Right atrium auricular region (tissue), 2 donors: Measurements from ENCODE around the gene SYAP1. TPM values are rescaled to one million over a fixed set of nuclear protein-coding genes. Genes with fewer than 3 reads are reported as not detected.

ENCODE experiments used
- DNase-seq: peaks from one replicate; pipeline ENCODE4 v3.0.0-alpha.2; 2019; ENCODE audit warnings: low spot score
- H3K27ac ChIP-seq, 2 donors: fragments of 200-600 bp; sonication (generic); 1 replicate in 1 of 2; 2 replicates in 1 of 2; pipeline ENCODE4 v1.5.1; 2016 to 2019
- H3K27me3 ChIP-seq, 2 donors: fragments of 200-600 bp; sonication (generic); one replicate each; pipeline versions ENCODE4 v1.5.1 to v1.6.0; 2017 to 2019
- H3K36me3 ChIP-seq: fragments of 200-600 bp; sonication (generic); one replicate; pipeline ENCODE4 v1.5.1; 2016
- H3K4me1 ChIP-seq, 2 donors: fragments of 200-600 bp; sonication (generic); one replicate each; pipeline versions ENCODE4 v1.5.1 to v1.6.0; 2017 to 2019
- H3K4me3 ChIP-seq, 2 donors: fragments of 200-600 bp; sonication (generic); 1 replicate in 1 of 2; 2 replicates in 1 of 2; pipeline ENCODE4 v1.5.1; 2017 to 2019; ENCODE audit warnings: mild to moderate bottlenecking in 1 of 2, moderate library complexity in 1 of 2
- H3K9me3 ChIP-seq, 2 donors: fragments of 200-600 bp; sonication (generic); one replicate each; pipeline ENCODE4 v1.5.1; 2019
- CTCF ChIP-seq, 2 donors: fragments of 200-600 bp; sonication (generic); IDR thresholded peaks; one replicate each; pipeline ENCODE4 v1.5.1; 2019; ENCODE audit warnings: antibody characterized with exemption in 2 of 2
- total RNA-seq, 2 donors: library from RNA; depleted of rRNA; stranded (reverse); fragments of >200 nt; gene quantifications; one replicate each; pipeline ENCODE4 v1.1.0, GENCODE V29; 2016

Gene SYAP1
- total RNA-seq, 2 donors from 2014 or later, result 16.9 to 17.6 TPM

DNA sequence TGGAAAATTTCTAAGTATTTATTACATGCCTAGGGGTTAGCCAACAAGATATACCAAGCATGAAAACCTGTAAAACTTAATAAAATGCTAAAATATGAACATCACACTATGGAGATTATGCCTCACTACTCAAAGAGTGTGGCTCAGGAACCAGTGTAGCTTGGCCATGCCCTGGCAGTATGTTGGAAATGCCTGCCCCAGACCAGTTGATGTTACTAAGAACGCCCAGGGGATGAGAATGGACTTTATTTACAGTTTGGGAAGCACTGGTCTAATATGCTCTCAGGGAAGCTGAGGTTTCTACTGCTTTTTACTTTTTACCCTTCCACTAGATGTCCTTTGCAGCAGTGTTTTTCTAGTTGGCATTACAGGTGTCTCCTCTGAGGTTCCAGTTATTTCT lies 43.2 kb downstream of the SYAP1 start:
- no peaks in the 10 kb centered on the region for H3K27me3 ChIP-seq
- no peak for DNase-seq
- TF ChIP-seq CTCF (IDR thresholded peaks at IDR 0.05), result no peak
- H3K36me3 ChIP-seq, result peaks cover 28% of the 10 kb centered on the region
- H3K4me3 ChIP-seq, result no peak overlapping the region
- H3K4me1 ChIP-seq, result no peaks in the 10 kb centered on the region
- no peaks in the 10 kb centered on the region for H3K9me3 ChIP-seq
- H3K27ac ChIP-seq, result no peak overlapping the region

- TF ChIP-seq CTCF (IDR thresholded peaks at IDR 0.05), result no peak
- no peak for DNase-seq
- Histone ChIP-seq H3K27me3 (no peaks in the 10 kb centered on the region), H3K4me3 (no peak overlapping the region), H3K4me1 (no peaks in the 10 kb centered on the region), H3K9me3 (no peaks in the 10 kb centered on the region), H3K27ac (no peak overlapping the region), H3K36me3 (peaks cover 4% of the 10 kb centered on the region)
These were observed 46.2 kb downstream of the SYAP1 start for GRCh38 chrX:16765594-16765993.

DNA sequence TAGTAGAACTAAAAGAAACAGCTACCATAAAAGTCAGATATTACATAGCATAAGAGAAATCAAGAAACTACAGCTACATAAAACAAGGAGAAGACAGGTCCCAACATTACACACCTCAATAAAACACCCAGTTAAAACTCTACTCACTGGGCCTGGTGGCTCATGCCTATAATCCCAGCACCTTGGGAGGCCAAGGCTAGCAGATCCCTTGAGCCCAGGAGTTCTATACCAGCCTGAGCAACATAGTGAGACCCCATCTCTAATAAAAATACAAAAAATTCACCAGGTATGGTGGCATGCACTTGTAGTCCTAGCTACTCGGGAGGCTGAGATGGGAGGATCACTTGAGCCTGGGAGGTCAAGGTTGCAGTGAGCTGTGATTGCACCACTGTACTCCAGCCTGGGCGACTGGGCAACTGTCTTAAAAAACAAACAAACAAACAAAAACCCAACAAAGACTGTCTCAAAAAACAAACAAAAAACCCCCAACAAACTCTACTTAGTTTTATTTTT lies 51.6 kb downstream of the SYAP1 start:
- H3K27ac ChIP-seq, result no peak overlapping the region
- DNase-seq, result no peak
- no peak overlapping the region for H3K4me3 ChIP-seq
- H3K27me3 ChIP-seq, result no peaks in the 10 kb centered on the region
- H3K4me1 ChIP-seq, result no peaks in the 10 kb centered on the region
- no peaks in the 10 kb centered on the region for H3K36me3 ChIP-seq
- no peaks in the 10 kb centered on the region for H3K9me3 ChIP-seq
- no peak for TF ChIP-seq CTCF (IDR thresholded peaks at IDR 0.05)

- no peaks in the 10 kb centered on the region for H3K36me3 ChIP-seq
- H3K27me3 ChIP-seq, result no peaks in the 10 kb centered on the region
- no peak for DNase-seq
- no peak for TF ChIP-seq CTCF (IDR thresholded peaks at IDR 0.05)
- H3K27ac ChIP-seq, result no peak overlapping the region
- H3K4me1 ChIP-seq, result no peaks in the 10 kb centered on the region
- H3K9me3 ChIP-seq, result no peaks in the 10 kb centered on the region
- no peak overlapping the region for H3K4me3 ChIP-seq
These were observed 52.3 kb downstream of the SYAP1 start for GRCh38 chrX:16771483-16772398.

GRCh38 chrX:16772460-16772859 lies 53.0 kb downstream of the SYAP1 start:
- no peak for DNase-seq
- no peak overlapping the region for H3K27ac ChIP-seq
- no peaks in the 10 kb centered on the region for H3K27me3 ChIP-seq
- no peak for TF ChIP-seq CTCF (IDR thresholded peaks at IDR 0.05)
- no peaks in the 10 kb centered on the region for H3K4me1 ChIP-seq
- no peaks in the 10 kb centered on the region for H3K9me3 ChIP-seq
- H3K36me3 ChIP-seq, result no peaks in the 10 kb centered on the region
- H3K4me3 ChIP-seq, result no peak overlapping the region
